C1 segment of cervical spinal cord (tissue), 14 donors: Measurements from ENCODE around the gene DESI2.

Experiments used
- DNase-seq, 14 donors: peaks; one replicate each; lab custom pipeline; 2025; lab: John Stamatoyannopoulos, UW

The DESI2 gene

GRCh38 chr1:244751271-244751895 lies 98.5 kb downstream of the DESI2 start:
- DNase-seq, result peak in 3 of 14 donors; percentile 30 to 98 (median 64)

- no peak for DNase-seq
These were observed 102.7 kb downstream of the DESI2 start for GRCh38 chr1:244755673-244756072.

GRCh38 chr1:244757091-244757939 lies 104.4 kb downstream of the DESI2 start:
- no peak for DNase-seq
